ENCODE measurements around the gene THSD4.

DNA sequence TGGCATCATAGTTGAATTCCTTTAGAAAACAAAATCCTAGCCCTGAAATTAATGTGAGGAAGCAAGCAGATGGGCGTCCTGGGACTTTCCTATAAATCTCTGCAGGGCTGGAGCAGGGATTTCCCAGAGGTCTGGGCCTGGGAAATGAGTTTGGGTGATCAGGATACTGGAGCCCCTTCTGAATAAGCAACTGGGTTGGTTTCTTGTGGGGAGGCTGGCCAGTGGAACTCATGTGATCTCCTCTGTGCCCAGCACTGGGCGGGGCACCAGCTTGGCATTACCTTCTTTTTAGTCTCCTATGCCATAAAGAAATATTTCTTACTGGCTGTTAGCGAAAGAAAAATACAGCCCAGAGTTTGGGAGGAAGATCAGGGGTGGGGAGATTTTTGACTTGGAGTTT is 1.7 kb downstream of the THSD4 start:
- TF ChIP-seq, protein P1, sequence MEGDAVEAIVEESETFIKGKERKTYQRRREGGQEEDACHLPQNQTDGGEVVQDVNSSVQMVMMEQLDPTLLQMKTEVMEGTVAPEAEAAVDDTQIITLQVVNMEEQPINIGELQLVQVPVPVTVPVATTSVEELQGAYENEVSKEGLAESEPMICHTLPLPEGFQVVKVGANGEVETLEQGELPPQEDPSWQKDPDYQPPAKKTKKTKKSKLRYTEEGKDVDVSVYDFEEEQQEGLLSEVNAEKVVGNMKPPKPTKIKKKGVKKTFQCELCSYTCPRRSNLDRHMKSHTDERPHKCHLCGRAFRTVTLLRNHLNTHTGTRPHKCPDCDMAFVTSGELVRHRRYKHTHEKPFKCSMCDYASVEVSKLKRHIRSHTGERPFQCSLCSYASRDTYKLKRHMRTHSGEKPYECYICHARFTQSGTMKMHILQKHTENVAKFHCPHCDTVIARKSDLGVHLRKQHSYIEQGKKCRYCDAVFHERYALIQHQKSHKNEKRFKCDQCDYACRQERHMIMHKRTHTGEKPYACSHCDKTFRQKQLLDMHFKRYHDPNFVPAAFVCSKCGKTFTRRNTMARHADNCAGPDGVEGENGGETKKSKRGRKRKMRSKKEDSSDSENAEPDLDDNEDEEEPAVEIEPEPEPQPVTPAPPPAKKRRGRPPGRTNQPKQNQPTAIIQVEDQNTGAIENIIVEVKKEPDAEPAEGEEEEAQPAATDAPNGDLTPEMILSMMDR (IDR thresholded peaks at IDR 0.05) = no peak
- no peak for TF ChIP-seq SIN3A (IDR thresholded peaks at IDR 0.05; ENCODE audit: borderline replicate concordance, insufficient read depth, low read depth, low read length)
